ENCODE measurements around the gene P2RX2.

GRCh38 chr12:132572801-132573760, 45.5 kb upstream of the P2RX2 start:
- TF ChIP-seq CTCF (conservative IDR thresholded peaks at IDR 0.05; ENCODE audit: low read length): no peak
- TF ChIP-seq EZH2phosphoT487 (IDR thresholded peaks at IDR 0.05; ENCODE audit: borderline replicate concordance, low read depth, low read length): no peak

Measured in OCI-LY7 (cell line).